Motor neuron (in vitro differentiated cells): Measurements from ENCODE around the gene RBPJ. TPM values are rescaled to one million over a fixed set of nuclear protein-coding genes. Genes with fewer than 3 reads are reported as not detected.
A peak's percentile ranks its signal among the peaks of the same experiment; 100 is the strongest.

ENCODE experiments used
- ATAC-seq, 8 experiments: fragments of 200-7000 bp; cut with Tn5 transposase; replicated peaks in 6 of 8; 2 replicates each; pipeline ENCODE4 v1.8.0; 2021; ENCODE audit warnings: mild to moderate bottlenecking in 8 of 8, moderate library complexity in 8 of 8
- H3K27ac ChIP-seq, 2 donors: fragments of 250-450 bp; sonication (Bioruptor Pico); 2 replicates each; pipeline ENCODE4 v1.9.0; 2021; ENCODE audit warnings: antibody characterized with exemption in 2 of 2, mild to moderate bottlenecking in 2 of 2, moderate library complexity in 1 of 2
- H3K4me1 ChIP-seq, 2 donors: fragments of 250-450 bp; sonication (Bioruptor Pico); replicated peaks in 1 of 2; 2 replicates each; pipeline ENCODE4 v1.6.1; 2021; ENCODE audit warnings: antibody characterized with exemption in 2 of 2, mild to moderate bottlenecking in 2 of 2, moderate library complexity in 1 of 2
- H3K4me3 ChIP-seq, 5 donors: fragments of 250-450 bp; sonication (Bioruptor Pico); 2 replicates each; pipeline ENCODE4 v1.9.0; 2021; ENCODE audit warnings: antibody characterized with exemption in 5 of 5, mild to moderate bottlenecking in 5 of 5, moderate library complexity in 4 of 5
- WGBS, 10 experiments: fragments of 450-650 bp; shearing (Covaris generic); methylation state at CpG; one replicate each; pipeline ENCODE4 v1.0.0; 2022; 5-methylcytosine and 5-hydroxymethylcytosine counted together
- in situ Hi-C, 9 experiments: fragments of 400-800 bp; cut with MboI; loops; one replicate each; pipeline ENCODE4 v1.15.0; 2021; ENCODE audit warnings: low sequenced_read_pairs in 9 of 9, low pct_unique_long_range_greater_than_20kb in 2 of 9; ENCODE audit not compliant: unreplicated experiment in 9 of 9
- total RNA-seq, 8 experiments: library from RNA; unstranded; fragments of 300-600 nt; gene quantifications; 2 replicates each; pipeline versions ENCODE4 v1.2.3 to v1.2.4, GENCODE V29; 2022

Gene RBPJ
- total RNA-seq, 8 experiments from 2014 or later, result 41.2 to 80.6 (median 62.4) TPM

GRCh38 chr4:26290321-26290720 lies 30.5 kb upstream of the RBPJ start:
- no peak for ATAC-seq
- in situ Hi-C loops, result no loop called here
- Histone ChIP-seq H3K27ac (no peak overlapping the region), H3K4me1 (no peaks in the 10 kb centered on the region), H3K4me3 (no peak overlapping the region)
- WGBS, 10 experiments, result 37 to 100% (median 83%) methylated on average over 2 to 3 of the region's 3 CpGs; no CpG with 5 or more reads in 1 of the 10 experiments

DNA sequence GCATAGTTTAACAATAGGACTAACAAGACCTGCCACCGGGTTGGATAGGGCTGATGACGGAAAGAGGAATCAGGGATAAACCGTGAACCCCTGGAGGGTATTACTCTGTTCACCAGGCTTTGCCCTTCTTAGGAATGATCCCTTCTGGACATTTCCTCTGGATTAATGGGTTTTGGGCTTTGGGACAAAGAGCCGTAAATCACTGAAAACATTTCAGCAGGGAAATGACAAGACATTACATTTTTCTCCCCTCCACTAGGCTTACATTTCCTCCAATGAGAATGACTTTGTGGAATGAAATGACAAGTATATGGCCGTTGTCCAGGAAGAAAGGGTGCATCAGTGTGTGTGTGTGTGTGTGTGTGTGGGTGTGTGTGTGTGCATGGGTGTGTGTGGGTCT lies 25.9 kb upstream of the RBPJ start:
- in situ Hi-C loops, result no loop called here
- H3K4me3 ChIP-seq, result no peak overlapping the region
- no peak overlapping the region for H3K27ac ChIP-seq
- ATAC-seq, result no peak
- no peaks in the 10 kb centered on the region for H3K4me1 ChIP-seq
- WGBS, 10 experiments, result 71 to 100% (median 86%) methylated on average over 1 to 5 of the region's 5 CpGs; no CpG with 5 or more reads in 2 of the 10 experiments

DNA sequence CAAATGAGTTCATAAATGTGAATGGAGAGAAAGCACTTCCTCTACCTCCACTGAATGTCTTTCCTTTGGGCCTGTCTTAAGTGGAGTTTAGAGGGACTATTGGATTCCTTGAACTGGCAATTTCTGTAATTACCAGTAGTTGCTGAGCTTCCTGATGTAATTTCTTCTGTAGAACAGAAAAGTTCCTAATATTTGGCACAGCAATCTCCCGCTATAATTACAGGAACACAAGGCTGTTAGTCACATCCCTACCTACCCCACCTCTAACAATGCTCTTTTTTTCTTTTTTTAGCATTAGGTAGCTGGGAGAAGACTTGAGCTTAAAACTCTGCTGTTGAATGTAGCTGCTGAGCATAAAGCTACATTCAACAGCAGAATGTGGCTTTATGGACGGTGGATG lies 24.8 kb upstream of the RBPJ start:
- 80 to 100% (median 100%) methylated on average over 1 to 2 of the region's 2 CpGs; no CpG with 5 or more reads in 1 of the 10 experiments for WGBS, 10 experiments
- ATAC-seq, result no peak
- in situ Hi-C loops, result no loop called here
- Histone ChIP-seq H3K4me1 (peaks cover 0 to 3% of the 10 kb centered on the region in 2 donors), H3K27ac (no peak overlapping the region), H3K4me3 (no peak overlapping the region)

GRCh38 chr4:26296514-26296913 lies 24.3 kb upstream of the RBPJ start:
- no peak overlapping the region for H3K27ac ChIP-seq
- no peak for ATAC-seq
- 72 to 100% (median 98%) methylated on average over 2 to 4 of the region's 4 CpGs for WGBS, 10 experiments
- H3K4me3 ChIP-seq, result no peak overlapping the region
- peaks cover 0 to 3% of the 10 kb centered on the region in 2 donors for H3K4me1 ChIP-seq
- in situ Hi-C loops, result no loop called here

- ATAC-seq, result no peak
- H3K4me1 ChIP-seq, result peaks cover 0 to 3% of the 10 kb centered on the region in 2 donors
- WGBS, 10 experiments, result 79 to 100% (median 86%) methylated on average over 1 to 7 of the region's 7 CpGs
- H3K27ac ChIP-seq, result no peak overlapping the region
- H3K4me3 ChIP-seq, result no peak overlapping the region
- in situ Hi-C loops, result no loop called here
Measured at GRCh38 chr4:26297219-26297618, 23.6 kb upstream of the RBPJ start.

DNA sequence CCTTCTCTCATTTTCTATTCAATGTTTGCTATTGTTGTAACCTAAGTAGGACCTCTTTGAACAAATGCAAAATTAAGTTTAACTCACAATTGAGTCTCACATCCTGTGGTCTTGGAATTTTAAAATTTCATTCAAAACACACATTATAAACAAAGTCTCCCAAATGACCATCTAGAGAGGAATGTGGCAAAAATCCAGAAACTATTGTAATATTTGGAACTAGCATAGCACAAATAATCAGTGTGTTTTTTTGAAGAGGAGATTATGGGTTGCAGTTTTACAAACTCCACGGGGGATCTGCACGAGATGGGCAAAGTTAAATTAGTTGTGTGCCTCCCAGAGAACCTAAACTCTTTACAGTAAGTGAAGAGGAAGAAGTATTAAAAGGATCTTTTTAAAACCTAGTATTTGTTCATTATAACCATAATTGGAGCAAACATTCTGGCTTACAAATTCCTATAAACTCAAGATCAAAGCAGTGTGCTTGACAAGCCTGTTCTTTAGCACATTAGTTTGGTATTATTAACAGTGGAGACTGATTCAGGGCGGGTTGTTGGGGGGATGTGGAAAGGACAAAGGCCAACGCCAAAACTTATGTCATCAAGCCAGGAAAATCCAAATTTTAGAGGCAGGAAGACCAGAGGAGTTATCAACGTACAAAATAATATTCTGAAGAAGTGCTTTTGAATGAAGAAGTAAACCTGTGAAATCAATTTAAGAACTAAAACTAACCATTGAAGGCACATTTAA lies 22.4 kb upstream of the RBPJ start:
- Histone ChIP-seq H3K27ac (no peak overlapping the region), H3K4me3 (no peak overlapping the region), H3K4me1 (peaks cover 0 to 3% of the 10 kb centered on the region in 2 donors)
- 10 to 83% (median 32%) methylated on average over 1 to 5 of the region's 5 CpGs for WGBS, 10 experiments
- in situ Hi-C loops, result no loop called here
- no peak for ATAC-seq

- peaks cover 0 to 3% of the 10 kb centered on the region in 2 donors for H3K4me1 ChIP-seq
- WGBS, 10 experiments, result 44 to 98% (median 80%) methylated on average over 3 to 8 of the region's 9 CpGs; no CpG with 5 or more reads in 2 of the 10 experiments
Measured at GRCh38 chr4:26299254-26299882, 21.4 kb upstream of the RBPJ start.

DNA sequence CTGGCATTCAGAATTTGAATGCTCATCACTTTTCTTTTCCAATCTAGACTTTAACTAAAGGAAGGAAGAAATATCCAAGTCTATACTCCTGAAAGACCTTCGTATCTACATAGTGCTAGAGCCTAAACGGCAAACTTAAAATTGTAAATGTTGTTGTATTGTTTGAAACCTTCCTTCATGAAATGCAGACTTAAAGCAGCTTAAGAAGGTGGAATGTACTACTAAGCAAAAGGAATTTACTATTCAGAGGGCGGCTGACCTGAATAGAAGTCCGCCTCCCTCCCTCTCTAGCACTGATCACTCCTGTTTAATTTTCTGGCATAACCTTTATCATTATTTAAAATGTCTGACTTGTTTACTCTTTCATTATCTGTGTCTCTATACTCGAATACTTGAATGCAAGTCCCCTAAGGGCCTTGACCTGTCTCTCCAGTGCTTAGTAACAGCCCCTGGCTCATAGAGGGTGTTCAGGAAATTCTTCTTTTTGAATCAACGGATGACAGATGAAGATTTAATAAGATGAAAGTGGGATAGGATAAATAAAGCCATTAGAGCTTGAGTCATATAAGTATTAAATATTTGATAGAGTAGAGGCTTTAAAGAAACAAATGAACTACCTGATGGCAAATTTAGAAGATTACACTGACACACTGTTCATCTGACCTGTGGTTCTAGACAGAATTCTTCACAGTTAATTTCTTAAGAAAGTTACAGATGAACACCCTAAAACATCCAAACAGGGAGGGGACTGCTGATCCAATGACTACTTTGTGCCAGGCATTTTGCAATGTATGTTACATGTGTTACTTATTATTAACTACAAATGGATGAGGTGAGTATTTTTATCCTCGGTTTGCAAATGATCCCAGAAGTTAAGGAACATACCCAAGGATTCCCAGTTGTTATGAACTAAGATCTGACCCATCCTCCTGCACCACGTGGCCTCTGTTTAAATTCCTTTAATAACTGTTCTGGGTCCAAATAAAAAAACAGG lies 20.2 kb upstream of the RBPJ start:
- Histone ChIP-seq H3K4me1 (peaks cover 0 to 3% of the 10 kb centered on the region in 2 donors), H3K27ac (no peak overlapping the region), H3K4me3 (no peak overlapping the region)
- WGBS, 10 experiments, result 23 to 71% (median 60%) methylated on average over 3 to 7 of the region's 8 CpGs
- in situ Hi-C loops, result loop anchor here in 1 of 9 experiments (25.0 kb wide), 1 partner anchor 213 kb away; no protein-coding TSS in a partner anchor
- ATAC-seq, result peak in 1 of 8 experiments; percentile 22

More at GRCh38 chr4:26299254-26299882, 21.4 kb upstream of the RBPJ start:
- no peak overlapping the region for H3K4me3 ChIP-seq
- H3K27ac ChIP-seq, result no peak overlapping the region
- in situ Hi-C loops, result no loop called here
- no peak for ATAC-seq

DNA sequence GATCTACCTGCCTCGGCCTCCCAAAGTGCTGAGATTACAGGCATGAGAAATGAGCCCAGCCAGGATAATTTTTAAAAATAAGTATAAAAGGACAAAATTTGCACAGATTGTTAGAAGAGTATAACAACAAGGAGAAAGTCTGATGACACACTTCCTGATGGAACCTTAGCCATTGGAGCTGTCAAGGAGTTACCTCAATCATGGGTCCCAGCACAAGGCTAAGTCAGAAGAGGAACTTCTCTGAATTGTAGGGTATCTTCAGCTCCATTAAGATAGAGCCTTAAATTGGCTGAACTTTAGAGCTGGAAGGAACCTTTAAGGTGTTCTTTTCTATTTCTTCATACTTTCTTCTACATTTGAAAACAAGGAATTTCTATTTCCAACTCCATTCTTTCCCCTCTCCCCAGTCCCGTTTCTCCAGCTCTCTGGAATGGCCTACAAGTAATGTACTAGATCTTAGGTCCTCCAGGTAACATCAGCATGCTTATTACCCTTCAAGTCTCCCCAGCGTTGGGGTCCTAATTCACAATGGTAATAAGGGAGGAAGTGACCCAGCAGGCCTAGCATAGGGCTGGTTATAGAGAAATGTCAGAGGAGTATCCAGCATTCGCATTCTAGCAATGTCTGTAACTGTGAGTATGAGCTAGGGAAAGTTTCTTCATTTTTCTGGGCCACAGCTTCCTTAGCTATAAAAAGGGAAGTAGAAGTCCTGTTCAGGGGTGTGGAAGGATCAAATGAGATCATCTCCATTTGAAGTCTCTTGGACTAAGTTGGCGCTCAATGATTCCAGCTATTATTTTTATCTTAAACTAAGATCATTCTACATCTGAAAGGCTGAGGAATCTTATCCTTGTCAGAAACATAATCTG lies 18.5 kb upstream of the RBPJ start:
- no peak for ATAC-seq
- Histone ChIP-seq H3K4me3 (no peak overlapping the region), H3K4me1 (peaks cover 0 to 3% of the 10 kb centered on the region in 2 donors), H3K27ac (no peak overlapping the region)
- WGBS, 10 experiments, result 70 to 100% (median 87%) methylated on average over 1 to 5 of the region's 5 CpGs; no CpG with 5 or more reads in 2 of the 10 experiments
- in situ Hi-C loops, result loop anchor here in 1 of 9 experiments (25.0 kb wide), 1 partner anchor 215 kb away; no protein-coding TSS in a partner anchor

DNA sequence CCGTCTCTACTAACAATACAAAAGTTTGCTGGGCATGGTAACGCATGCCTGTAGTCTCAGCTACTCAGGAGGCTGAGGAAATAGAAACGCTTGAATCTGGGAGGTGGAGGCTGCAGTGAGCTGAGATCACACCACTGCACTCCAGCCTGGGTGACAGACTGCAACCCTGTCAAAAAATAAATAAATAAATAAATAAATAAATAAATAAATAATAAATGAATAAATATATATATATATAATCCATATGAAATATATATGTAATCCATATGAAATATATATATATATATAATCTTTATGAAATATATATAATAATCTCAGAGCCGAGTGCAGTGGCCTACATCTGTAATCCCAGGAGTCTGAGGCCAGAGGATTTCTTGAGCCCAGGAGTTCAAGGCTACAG lies 17.8 kb upstream of the RBPJ start:
- no peak overlapping the region for H3K27ac ChIP-seq
- WGBS, 10 experiments, result 80 to 100% (median 94%) methylated on average over 1 to 4 of the region's 4 CpGs; no CpG with 5 or more reads in 1 of the 10 experiments
- ATAC-seq, result no peak
- H3K4me3 ChIP-seq, result no peak overlapping the region
- in situ Hi-C loops, result loop anchor here in 1 of 9 experiments (25.0 kb wide), 1 partner anchor 216 kb away; no protein-coding TSS in a partner anchor
- peaks cover 0 to 3% of the 10 kb centered on the region in 2 donors for H3K4me1 ChIP-seq

DNA sequence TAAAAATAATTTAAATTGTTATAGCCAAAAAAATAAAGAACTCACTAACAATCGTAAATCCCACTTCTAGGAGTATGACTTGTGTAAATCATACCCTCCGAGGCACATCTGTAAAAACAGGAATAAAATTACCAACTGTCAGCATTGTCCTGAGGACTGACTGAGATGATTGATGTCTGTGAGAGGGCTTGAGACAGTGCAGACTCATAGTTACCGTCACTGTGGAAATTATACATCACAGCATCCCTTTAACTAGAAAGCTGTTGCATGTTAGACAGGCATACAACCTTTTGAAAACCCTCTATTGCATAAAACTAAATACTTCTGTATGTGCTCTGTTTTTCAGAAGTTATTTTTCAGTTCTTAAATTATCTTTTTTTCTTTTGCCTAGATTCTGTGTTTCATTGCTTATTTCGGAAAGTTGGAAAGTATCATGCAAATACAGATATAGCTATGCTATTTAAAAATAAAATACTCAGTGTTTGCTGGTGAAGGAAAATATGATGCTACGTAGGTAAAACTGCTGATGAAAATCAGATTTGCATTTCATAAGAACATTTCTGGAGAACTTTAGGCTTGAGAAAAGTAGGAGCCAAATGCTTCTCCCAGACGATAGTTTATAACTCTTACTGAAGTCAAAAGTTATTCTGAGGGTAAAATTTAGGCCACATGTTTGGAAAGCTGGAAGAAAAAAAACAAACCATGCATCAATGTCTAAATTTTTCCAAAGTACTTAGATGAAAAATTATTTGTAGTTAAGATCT lies 13.6 kb upstream of the RBPJ start:
- in situ Hi-C loops, result loop anchor here in 1 of 9 experiments (25.0 kb wide), 1 partner anchor 220 kb away; no protein-coding TSS in a partner anchor

More for the DNA sequence above, 13.6 kb upstream of the RBPJ start:
- WGBS, 10 experiments, result 36 to 100% (median 78%) methylated on average over 3 to 6 of the region's 6 CpGs
- no peaks in the 10 kb centered on the region for H3K4me1 ChIP-seq
- ATAC-seq, result peak in 5 of 8 experiments; percentile 63 to 88 (median 69)
- no peak overlapping the region for H3K4me3 ChIP-seq
- H3K27ac ChIP-seq, result no peak overlapping the region
